GM12865 (cell line): ENCODE measurements around the gene XXYLT1.

Experiments
- DNase-seq: peaks from one replicate; pipeline ENCODE4 v3.0.0; 2010; ENCODE audit warnings: low read depth
- H3K4me3 ChIP-seq: 2 replicates; pipeline ENCODE4 v1.5.1; 2011; ENCODE audit warnings: mild to moderate bottlenecking, low read depth, low read length, control low read depth
- TF ChIP-seq, protein P1 (sequence below): IDR thresholded peaks from 2 replicates; pipeline ENCODE4 v1.5.1; 2011; ENCODE audit warnings: low read length, control low read depth, low read depth, inconsistent platforms; ENCODE audit not compliant: insufficient read depth; ENCODE audit errors: missing control alignments

The XXYLT1 gene

DNA sequence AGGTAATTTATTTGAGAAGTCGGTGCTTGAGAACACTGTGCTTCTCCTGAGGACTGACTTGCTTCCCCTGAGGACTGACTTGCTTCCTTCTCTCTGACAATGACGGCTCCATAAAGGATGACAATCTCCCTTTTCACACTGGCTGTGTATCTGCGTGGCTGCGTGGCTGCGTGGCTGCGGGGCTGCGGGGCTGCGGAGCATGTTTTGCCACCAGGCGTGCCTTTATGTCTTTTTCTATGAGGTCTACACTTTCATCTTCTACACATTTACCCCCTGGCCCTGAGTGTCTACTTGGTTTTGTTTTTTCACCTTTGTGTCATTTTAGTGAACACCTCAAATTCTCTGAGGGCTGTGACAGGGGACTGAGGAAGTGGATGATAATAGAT lies 89.9 kb downstream of the XXYLT1 start:
- H3K4me3 ChIP-seq, result no peak overlapping the region
- no peak for DNase-seq
- TF ChIP-seq, protein P1, sequence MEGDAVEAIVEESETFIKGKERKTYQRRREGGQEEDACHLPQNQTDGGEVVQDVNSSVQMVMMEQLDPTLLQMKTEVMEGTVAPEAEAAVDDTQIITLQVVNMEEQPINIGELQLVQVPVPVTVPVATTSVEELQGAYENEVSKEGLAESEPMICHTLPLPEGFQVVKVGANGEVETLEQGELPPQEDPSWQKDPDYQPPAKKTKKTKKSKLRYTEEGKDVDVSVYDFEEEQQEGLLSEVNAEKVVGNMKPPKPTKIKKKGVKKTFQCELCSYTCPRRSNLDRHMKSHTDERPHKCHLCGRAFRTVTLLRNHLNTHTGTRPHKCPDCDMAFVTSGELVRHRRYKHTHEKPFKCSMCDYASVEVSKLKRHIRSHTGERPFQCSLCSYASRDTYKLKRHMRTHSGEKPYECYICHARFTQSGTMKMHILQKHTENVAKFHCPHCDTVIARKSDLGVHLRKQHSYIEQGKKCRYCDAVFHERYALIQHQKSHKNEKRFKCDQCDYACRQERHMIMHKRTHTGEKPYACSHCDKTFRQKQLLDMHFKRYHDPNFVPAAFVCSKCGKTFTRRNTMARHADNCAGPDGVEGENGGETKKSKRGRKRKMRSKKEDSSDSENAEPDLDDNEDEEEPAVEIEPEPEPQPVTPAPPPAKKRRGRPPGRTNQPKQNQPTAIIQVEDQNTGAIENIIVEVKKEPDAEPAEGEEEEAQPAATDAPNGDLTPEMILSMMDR, result no peak

DNA sequence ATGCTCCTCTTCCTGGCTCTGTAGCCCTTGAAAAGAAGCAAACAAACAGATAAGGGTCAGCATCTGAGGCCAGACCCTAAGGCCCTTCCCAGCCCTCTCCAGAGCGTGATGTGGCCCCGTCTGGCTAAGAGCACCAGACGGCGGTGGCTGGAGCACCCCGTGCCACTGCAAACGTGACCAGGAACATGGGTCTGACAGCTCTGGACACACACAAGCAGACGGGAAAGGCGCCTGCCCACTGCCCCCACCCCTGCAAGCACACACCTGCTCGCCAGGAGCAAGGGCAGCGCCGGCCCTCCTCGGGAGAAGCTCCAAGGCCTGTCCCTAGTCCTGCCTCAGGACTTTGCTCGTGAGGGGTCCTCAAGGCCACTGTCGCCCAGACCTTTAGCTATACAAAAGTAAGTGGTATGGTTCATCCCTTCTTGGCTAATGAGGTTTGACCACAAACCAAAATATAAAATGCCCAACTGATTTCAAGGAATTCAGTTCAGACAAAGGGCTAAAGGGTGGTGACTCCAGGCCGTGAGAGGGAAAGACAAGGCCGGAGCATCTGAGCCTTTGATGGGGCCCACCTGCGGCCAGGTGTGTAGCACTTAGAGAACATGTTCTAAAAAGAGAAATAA lies 90.4 kb downstream of the XXYLT1 start:
- no peak for DNase-seq
- TF ChIP-seq, protein P1, result no peak
- no peak overlapping the region for H3K4me3 ChIP-seq

DNA sequence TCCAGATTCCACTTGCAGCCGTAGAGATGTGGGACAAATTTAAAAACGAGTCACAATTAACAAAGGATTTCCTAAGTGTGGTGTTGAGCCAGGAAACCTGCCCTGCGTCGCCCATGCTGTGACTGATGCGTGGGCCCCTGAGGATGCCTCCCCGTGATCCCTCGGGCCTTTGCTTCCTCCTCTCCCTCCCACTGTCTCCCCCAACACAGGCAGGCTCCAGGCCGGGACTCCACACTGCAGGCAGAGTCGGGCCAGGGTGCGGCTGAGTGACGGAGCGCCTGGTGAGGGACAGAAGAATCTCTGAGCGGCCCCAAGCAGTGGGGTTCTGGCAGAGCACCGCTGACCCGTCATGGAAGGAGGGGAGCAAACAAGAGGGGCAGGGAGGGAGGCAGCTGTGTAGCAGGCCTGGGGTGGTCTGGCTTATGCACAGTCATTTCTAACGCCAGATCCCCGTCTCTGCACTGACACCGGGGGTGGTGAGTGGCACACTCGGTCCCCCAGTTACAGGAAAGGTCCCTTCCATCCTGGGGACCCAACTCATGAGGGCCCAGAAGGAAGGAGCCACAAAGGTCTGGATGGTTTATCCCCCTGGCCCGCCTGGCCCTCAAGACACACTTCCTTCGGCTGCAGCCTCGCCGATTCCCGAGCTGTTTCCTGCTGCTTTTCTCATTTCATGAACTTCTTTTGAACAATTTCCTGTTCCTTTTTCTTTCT lies 91.0 kb downstream of the XXYLT1 start:
- TF ChIP-seq, protein P1, result no peak
- no peak for DNase-seq
- H3K4me3 ChIP-seq, result no peak overlapping the region

DNA sequence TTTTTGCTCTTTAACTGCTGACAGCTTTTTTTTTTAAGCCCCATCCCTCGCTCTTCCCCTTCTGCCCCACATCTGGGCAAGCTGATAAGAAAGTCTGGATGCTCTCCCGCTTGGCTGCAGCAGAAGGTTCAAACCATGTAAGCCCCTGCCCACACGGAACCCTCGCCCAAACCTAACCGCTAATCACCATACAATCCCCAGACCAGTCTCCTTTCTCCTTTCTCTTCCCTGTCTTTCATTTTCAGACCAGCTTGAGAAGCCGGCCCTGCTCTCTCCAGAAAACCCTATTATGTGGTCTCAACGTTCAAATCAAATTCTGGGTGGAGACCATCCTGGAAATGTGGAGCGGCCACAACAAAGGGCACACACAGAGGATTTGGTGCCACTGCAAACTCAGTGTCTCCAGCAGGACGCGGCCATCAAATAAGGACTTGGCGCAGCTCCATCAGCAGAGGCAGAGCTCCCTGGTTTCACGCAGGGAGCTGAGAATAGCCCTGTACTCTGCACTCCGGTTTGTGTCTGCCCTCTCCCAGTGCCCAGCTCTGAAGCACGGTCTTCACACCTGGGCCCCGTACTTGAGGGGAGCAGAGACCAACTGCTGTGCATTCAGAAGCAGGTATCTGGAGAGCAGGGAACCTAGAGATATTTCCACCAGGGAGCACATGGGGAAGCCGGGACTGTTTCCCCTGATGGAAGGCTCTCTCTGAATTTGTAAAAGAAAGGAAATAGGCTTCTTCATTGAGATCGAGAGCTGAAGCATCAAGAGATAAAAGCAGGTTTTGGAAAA lies 92.6 kb downstream of the XXYLT1 start:
- no peak for DNase-seq
- TF ChIP-seq, protein P1, result no peak
- H3K4me3 ChIP-seq, result no peak overlapping the region

DNA sequence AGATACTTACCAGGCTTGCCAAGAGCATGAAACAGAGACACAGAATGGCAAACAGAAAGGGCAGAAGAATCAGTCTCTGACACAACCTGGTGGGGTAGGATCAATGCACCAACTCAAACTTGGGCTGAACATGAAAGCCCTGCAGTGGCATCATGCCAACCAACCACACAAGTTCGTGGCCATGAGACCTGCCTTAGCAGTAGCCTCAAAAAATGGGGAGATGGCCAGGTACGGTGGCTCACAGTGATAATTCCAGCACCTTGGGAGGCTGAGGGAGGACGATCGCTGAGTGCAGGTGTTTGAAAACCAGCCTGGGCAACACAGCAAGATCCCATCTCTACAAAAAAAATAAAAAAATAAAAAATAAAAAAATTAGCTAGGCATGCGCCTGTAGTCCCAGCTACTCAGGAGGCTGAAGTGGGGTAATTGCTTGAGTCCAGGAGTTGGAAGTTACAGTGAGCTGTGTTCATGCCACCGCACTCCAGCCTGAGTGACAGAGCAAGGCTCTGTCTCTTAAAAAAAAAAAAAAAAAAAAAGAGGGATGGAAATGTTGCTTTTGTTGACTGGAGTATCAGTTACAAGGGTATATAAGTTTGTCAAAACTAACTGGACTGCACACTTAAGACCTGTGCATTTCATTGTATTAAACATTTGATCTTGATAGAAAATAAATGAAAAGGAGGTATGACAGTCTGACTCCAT lies 93.4 kb downstream of the XXYLT1 start:
- H3K4me3 ChIP-seq, result no peak overlapping the region
- no peak for DNase-seq
- TF ChIP-seq, protein P1, result no peak

DNA sequence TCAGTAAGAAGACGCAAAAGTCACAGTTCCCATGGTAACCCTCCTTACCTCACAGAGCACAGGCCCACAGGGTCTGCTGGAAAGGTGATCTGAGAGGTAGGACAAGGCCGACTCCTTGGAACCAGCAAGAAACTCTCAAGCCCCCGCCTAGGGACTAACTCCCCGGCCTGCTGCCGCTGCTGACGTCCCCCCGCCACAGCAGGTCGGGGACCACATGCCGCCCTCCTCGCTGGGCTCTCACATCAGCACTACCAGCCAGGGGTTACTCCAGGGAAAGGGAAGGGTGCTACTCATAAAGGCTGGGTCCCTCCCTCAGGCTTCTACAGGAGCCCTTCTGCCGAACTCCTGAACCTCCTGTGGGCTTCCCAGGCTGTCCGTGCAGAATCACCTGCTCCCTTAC lies 94.2 kb downstream of the XXYLT1 start:
- no peak for DNase-seq
- TF ChIP-seq, protein P1, result no peak
- no peak overlapping the region for H3K4me3 ChIP-seq
